GM12875 (cell line): ENCODE measurements around the gene PRR36.

Source experiments
- H3K4me3 ChIP-seq: one replicate; pipeline ENCODE4 v1.5.1; 2011; ENCODE audit warnings: low read depth, low read length, control low read depth
- CTCF ChIP-seq: IDR thresholded peaks from 2 replicates; pipeline ENCODE4 v1.5.1; 2011; ENCODE audit warnings: low read depth, mild to moderate bottlenecking, control low read depth, inconsistent platforms, low read length, moderate library complexity, borderline replicate concordance; ENCODE audit not compliant: insufficient read depth

Gene PRR36

GRCh38 chr19:7869453-7869909 is 4.7 kb downstream of the PRR36 start:
- peak overlapping the region; percentile 46 for H3K4me3 ChIP-seq
- no peak for TF ChIP-seq CTCF

- H3K4me3 ChIP-seq = peak overlapping the region; percentile 47
Measured at GRCh38 chr19:7868671-7869452, 5.3 kb downstream of the PRR36 start.

GRCh38 chr19:7868326-7868670 is 5.9 kb downstream of the PRR36 start:
- TF ChIP-seq CTCF = no peak
- H3K4me3 ChIP-seq = no peak overlapping the region

More at GRCh38 chr19:7868671-7869452, 5.3 kb downstream of the PRR36 start:
- TF ChIP-seq CTCF = peak; percentile 94

GRCh38 chr19:7867092-7867844 is 6.9 kb downstream of the PRR36 start:
- no peak overlapping the region for H3K4me3 ChIP-seq
- TF ChIP-seq CTCF = no peak

GRCh38 chr19:7866399-7867091 is 7.6 kb downstream of the PRR36 start:
- no peak for TF ChIP-seq CTCF
- H3K4me3 ChIP-seq = no peak overlapping the region

- TF ChIP-seq CTCF = no peak
- H3K4me3 ChIP-seq = no peak overlapping the region
Measured at GRCh38 chr19:7865262-7865911, 8.8 kb downstream of the PRR36 start.
